Raji (cell line): ENCODE results near the gene P2RX3.

Experiments
- POLR2A ChIP-seq: IDR thresholded peaks from 2 replicates; pipeline ENCODE4 v1.6.1; 2011; ENCODE audit warnings: low read depth, low read length, control low read depth; ENCODE audit not compliant: insufficient read depth

The P2RX3 gene

GRCh38 chr11:57338142-57338541, at the start of gene P2RX3:
Gene P2RX3 (plus strand): TSS chr11:57338352. CDS start chr11:57338551, 199 bp downstream.
- no peak for TF ChIP-seq POLR2A

GRCh38 chr11:57288771-57289579, 49.2 kb upstream of the P2RX3 start:
- no peak for TF ChIP-seq POLR2A

GRCh38 chr11:57290288-57290687, 47.9 kb upstream of the P2RX3 start:
- TF ChIP-seq POLR2A, result no peak

GRCh38 chr11:57294225-57295131, 43.7 kb upstream of the P2RX3 start:
- no peak for TF ChIP-seq POLR2A

GRCh38 chr11:57297221-57297620, 40.9 kb upstream of the P2RX3 start:
- no peak for TF ChIP-seq POLR2A

- no peak for TF ChIP-seq POLR2A
These were observed 38.9 kb upstream of the P2RX3 start for GRCh38 chr11:57299150-57299737.

- no peak for TF ChIP-seq POLR2A
These were observed 37.4 kb upstream of the P2RX3 start for GRCh38 chr11:57300785-57301184.

GRCh38 chr11:57301711-57302423, 36.3 kb upstream of the P2RX3 start:
- TF ChIP-seq POLR2A, result no peak

- TF ChIP-seq POLR2A, result no peak
These were observed 35.7 kb upstream of the P2RX3 start for GRCh38 chr11:57302489-57302888.

- no peak for TF ChIP-seq POLR2A
These were observed 34.7 kb upstream of the P2RX3 start for GRCh38 chr11:57303280-57303989.

- TF ChIP-seq POLR2A, result no peak
These were observed 34.1 kb upstream of the P2RX3 start for GRCh38 chr11:57303990-57304579.

- TF ChIP-seq POLR2A, result no peak
These were observed 32.6 kb upstream of the P2RX3 start for GRCh38 chr11:57305523-57305922.

- TF ChIP-seq POLR2A, result no peak
These were observed 31.8 kb upstream of the P2RX3 start for GRCh38 chr11:57306161-57306876.
